Gastrocnemius medialis (tissue), 4 donors: Measurements from ENCODE around the gene PLPP2. TPM values are rescaled to one million over a fixed set of nuclear protein-coding genes. Genes with fewer than 3 reads are reported as not detected.

Experiments used
- ATAC-seq, 2 donors: fragments of 150-250 bp; one replicate each; pipeline ENCODE4 v1.9.1; 2016
- DNase-seq, 2 donors: peaks; one replicate each; pipeline ENCODE4 v3.0.0-alpha.2; 2019
- H3K27ac ChIP-seq, 4 donors: fragments of 200-600 bp; sonication (generic); 1 replicate in 1 of 4; 2 replicates in 3 of 4; pipeline ENCODE4 v1.5.1; 2016 to 2018; ENCODE audit warnings: mild to moderate bottlenecking in 2 of 4, moderate library complexity in 1 of 4
- H3K27me3 ChIP-seq, 3 donors: fragments of 200-600 bp; sonication (generic) in 2 of 3; 1 replicate in 1 of 3; 2 replicates in 2 of 3; pipeline versions ENCODE4 v1.5.1 to v1.6.0; 2016 to 2019; ENCODE audit warnings: mild to moderate bottlenecking in 1 of 3, moderate library complexity in 1 of 3
- H3K36me3 ChIP-seq, 2 donors: fragments of 200-600 bp; sonication (generic) in 1 of 2; one replicate each; pipeline ENCODE4 v1.5.1; 2017 to 2018
- H3K4me1 ChIP-seq, 2 donors: fragments of 200-600 bp; sonication (generic) in 1 of 2; one replicate each; pipeline ENCODE4 v1.5.1; 2016 to 2017; ENCODE audit warnings: mild to moderate bottlenecking in 2 of 2
- H3K4me3 ChIP-seq, 4 donors: fragments of 200-600 bp; sonication (generic) in 3 of 4; 1 replicate in 1 of 4; 2 replicates in 3 of 4; pipeline ENCODE4 v1.5.1; 2016 to 2019; ENCODE audit warnings: mild to moderate bottlenecking in 2 of 4
- H3K9me3 ChIP-seq, 3 donors: fragments of 200-600 bp; sonication (generic) in 2 of 3; 1 replicate in 1 of 3; 2 replicates in 2 of 3; pipeline ENCODE4 v1.5.1; 2016 to 2019
- POLR2A ChIP-seq, 2 donors: fragments of 450-650 bp; IDR thresholded peaks; one replicate each; pipeline ENCODE4 v1.6.1; 2017; ENCODE audit warnings: antibody characterized with exemption in 2 of 2, mild to moderate bottlenecking in 2 of 2, moderate library complexity in 2 of 2
- in situ Hi-C, 4 donors: fragments of 200-750 bp; cut with MboI; loops; one replicate each; pipeline versions ENCODE4 v1.15.0 to v1.8.0; 2017; ENCODE audit warnings: low sequenced_read_pairs in 4 of 4
- intact Hi-C: fragments of 100-400 bp; cut with DNase I; formaldehyde crosslinking; loops from one replicate; pipeline ENCODE4 v1.15.1; 2023; ENCODE audit warnings: low total_unique reads
- total RNA-seq, 4 donors: library from RNA; depleted of rRNA; stranded (reverse); fragments of >200 nt; gene quantifications; one replicate each; pipeline versions ENCODE4 v1.1.0 to v1.2.3, GENCODE V29; 2016
- TF ChIP-seq, protein P1 (sequence below), 5 experiments: fragments of 450-650 bp in 3 of 5; fragments of 200-600 bp in 2 of 5; sonication (generic) in 2 of 5; IDR thresholded peaks in 4 of 5; conservative IDR thresholded peaks in 1 of 5; 1 replicate in 4 of 5; 2 replicates in 1 of 5; pipeline ENCODE4 v1.5.1; 2016 to 2019; ENCODE audit warnings: antibody characterized with exemption in 5 of 5, mild to moderate bottlenecking in 3 of 5, moderate library complexity in 3 of 5

PLPP2 gene
- total RNA-seq, 4 donors from 2014 or later = 0.64 to 1.2 (median 0.92) TPM; not detected in 1

DNA sequence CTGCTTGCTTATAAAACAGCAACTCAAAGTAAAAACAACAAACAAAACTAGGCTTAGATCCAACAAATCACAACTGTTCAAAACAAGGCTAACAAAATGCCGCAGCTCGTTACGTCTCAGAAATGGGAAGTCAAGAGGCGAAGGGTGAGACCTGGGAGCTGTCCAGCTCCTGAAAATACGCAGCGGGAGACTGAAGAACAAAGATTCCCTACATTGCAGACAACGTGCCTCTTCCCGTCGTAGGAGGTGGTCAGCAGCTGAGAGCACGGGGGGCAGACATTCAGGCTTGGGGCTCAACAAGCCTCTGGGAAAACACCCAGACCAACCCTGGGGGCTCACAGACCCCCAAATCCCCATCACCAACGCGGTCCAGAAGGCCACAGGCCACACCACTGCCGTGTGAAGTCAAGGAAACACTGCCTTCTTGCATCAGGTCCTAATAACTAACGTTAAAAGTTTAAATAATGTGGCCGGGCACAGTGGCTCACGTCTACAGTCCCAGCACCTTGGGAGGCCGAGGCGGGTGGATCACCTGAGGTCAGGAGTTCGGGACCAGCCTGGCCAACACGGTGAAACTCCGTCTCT, 13.5 kb downstream of the PLPP2 start:
- intact Hi-C loops = no loop called here
- no peaks in the 10 kb centered on the region for H3K9me3 ChIP-seq
- in situ Hi-C loops = no loop called here
- no peaks in the 10 kb centered on the region for H3K36me3 ChIP-seq
- TF ChIP-seq, protein P1, sequence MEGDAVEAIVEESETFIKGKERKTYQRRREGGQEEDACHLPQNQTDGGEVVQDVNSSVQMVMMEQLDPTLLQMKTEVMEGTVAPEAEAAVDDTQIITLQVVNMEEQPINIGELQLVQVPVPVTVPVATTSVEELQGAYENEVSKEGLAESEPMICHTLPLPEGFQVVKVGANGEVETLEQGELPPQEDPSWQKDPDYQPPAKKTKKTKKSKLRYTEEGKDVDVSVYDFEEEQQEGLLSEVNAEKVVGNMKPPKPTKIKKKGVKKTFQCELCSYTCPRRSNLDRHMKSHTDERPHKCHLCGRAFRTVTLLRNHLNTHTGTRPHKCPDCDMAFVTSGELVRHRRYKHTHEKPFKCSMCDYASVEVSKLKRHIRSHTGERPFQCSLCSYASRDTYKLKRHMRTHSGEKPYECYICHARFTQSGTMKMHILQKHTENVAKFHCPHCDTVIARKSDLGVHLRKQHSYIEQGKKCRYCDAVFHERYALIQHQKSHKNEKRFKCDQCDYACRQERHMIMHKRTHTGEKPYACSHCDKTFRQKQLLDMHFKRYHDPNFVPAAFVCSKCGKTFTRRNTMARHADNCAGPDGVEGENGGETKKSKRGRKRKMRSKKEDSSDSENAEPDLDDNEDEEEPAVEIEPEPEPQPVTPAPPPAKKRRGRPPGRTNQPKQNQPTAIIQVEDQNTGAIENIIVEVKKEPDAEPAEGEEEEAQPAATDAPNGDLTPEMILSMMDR (IDR thresholded peaks at IDR 0.05 in 4 of 5, conservative IDR thresholded peaks at IDR 0.05 in 1 of 5) = no peak
- no peak for TF ChIP-seq POLR2A (IDR thresholded peaks at IDR 0.05)
- no peaks in the 10 kb centered on the region for H3K4me1 ChIP-seq
- DNase-seq (no peak), ATAC-seq (no peak)
- no peak overlapping the region for H3K4me3 ChIP-seq
- H3K27ac ChIP-seq = no peak overlapping the region
- peaks cover 11 to 22% (median 18%) of the 10 kb centered on the region in 3 donors for H3K27me3 ChIP-seq

DNA sequence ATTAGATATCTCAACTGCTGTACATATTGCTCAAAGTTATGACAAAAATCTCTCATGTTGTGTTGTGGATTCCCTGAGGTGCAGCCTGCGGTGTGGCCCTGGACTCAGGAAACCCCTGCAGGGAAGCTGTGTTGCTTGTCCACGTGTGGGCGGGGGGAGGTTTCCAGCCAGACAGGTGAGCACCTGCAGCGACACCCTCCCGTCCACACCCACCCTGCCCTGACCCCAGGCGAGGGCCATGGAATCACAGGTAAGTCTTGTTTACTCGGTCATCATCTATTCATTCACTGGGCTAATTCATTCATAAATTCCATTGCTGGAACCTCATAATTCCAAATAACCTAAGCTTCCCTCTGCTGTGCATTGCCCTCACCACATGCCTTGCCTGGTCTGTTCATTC, 14.1 kb downstream of the PLPP2 start:
- H3K27me3 ChIP-seq = peaks cover 11 to 22% (median 18%) of the 10 kb centered on the region in 3 donors
- H3K27ac ChIP-seq = no peak overlapping the region
- DNase-seq (no peak), ATAC-seq (no peak)
- in situ Hi-C loops (no loop called here), intact Hi-C loops (no loop called here)
- no peaks in the 10 kb centered on the region for H3K4me1 ChIP-seq
- no peaks in the 10 kb centered on the region for H3K36me3 ChIP-seq
- no peaks in the 10 kb centered on the region for H3K9me3 ChIP-seq
- TF ChIP-seq POLR2A (IDR thresholded peaks at IDR 0.05) = no peak
- TF ChIP-seq, protein P1 (IDR thresholded peaks at IDR 0.05 in 4 of 5, conservative IDR thresholded peaks at IDR 0.05 in 1 of 5) = no peak
- no peak overlapping the region for H3K4me3 ChIP-seq

DNA sequence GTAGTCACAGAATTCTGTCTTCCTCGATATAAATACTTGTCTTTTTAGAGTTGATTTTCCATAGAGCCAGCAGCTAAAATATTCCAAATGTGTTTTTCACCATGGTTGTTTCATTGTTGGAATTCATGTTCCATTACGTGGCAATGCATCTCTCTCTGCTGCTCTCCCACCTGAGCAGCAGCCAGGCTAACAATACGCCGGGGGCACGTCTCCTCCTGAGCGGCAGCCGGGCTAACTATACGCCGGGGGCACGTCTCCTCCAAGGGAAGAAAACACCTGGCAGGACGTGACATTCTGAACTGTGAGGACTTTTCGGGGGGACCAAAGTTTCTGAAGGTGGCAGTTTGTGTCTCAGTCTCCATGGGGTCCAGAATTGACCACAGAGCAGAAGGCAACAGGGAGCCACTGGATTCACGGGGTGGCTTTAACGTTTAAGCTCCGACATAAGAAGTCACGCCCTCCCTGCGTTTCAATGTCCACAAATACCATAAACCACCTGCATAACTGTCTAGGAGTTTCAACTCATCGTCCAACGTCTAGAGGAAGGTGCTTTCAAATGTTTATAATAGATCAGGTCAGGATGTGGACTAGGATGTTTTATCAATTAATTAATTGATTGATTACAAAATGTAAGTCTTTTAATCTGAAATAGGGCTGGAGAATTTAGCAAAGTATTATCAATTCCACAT, 15.1 kb downstream of the PLPP2 start:
- H3K36me3 ChIP-seq = no peaks in the 10 kb centered on the region
- DNase-seq = no peak
- no peak overlapping the region for H3K4me3 ChIP-seq
- H3K27me3 ChIP-seq = peaks cover 11 to 22% (median 14%) of the 10 kb centered on the region in 3 donors
- no peak for ATAC-seq
- no peaks in the 10 kb centered on the region for H3K9me3 ChIP-seq
- in situ Hi-C loops (no loop called here), intact Hi-C loops (no loop called here)
- no peak for TF ChIP-seq POLR2A (IDR thresholded peaks at IDR 0.05)
- TF ChIP-seq, protein P1 (IDR thresholded peaks at IDR 0.05 in 4 of 5, conservative IDR thresholded peaks at IDR 0.05 in 1 of 5) = no peak
- no peak overlapping the region for H3K27ac ChIP-seq
- no peaks in the 10 kb centered on the region for H3K4me1 ChIP-seq

DNA sequence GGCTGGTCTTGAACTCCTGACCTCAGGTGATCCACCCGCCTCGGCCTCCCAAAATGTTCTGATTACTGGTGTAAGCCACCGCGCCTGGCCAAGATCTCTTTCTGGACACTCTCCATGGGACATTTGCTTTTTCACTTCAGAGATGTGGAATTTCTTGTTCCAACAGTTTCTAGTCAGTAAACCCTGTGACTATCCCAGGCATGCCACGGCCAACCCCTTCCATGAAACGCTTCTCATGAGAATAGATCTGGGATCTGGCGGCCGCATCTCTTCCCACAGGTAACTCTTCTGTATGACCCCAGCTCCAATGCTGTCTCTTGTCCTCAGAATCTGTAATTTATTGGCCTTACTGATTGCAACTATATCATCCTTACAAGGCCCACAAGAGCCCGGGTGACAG, 16.2 kb downstream of the PLPP2 start:
- DNase-seq = no peak

More for the DNA sequence above, 16.2 kb downstream of the PLPP2 start:
- Histone ChIP-seq H3K4me3 (no peak overlapping the region), H3K9me3 (no peaks in the 10 kb centered on the region), H3K27me3 (peaks cover 11 to 18% (median 14%) of the 10 kb centered on the region in 3 donors), H3K36me3 (no peaks in the 10 kb centered on the region), H3K4me1 (no peaks in the 10 kb centered on the region), H3K27ac (no peak overlapping the region)
- in situ Hi-C loops (no loop called here), intact Hi-C loops (no loop called here)
- TF ChIP-seq, protein P1 (IDR thresholded peaks at IDR 0.05 in 4 of 5, conservative IDR thresholded peaks at IDR 0.05 in 1 of 5) = no peak
- TF ChIP-seq POLR2A (IDR thresholded peaks at IDR 0.05) = no peak
- no peak for ATAC-seq
